Activated CD8-positive, alpha-beta memory T cell treated with anti-CD3 and anti-CD28 coated beads for 24 hours (primary cell): ENCODE measurements around the gene TRAF3.

Experiments
- DNase-seq: peaks from one replicate; pipeline ENCODE4 v3.0.0-alpha.2; 2020

Gene TRAF3

GRCh38 chr14:102897299-102898027 lies 120.2 kb downstream of the TRAF3 start:
- DNase-seq = no peak

GRCh38 chr14:102898298-102898697 lies 121.0 kb downstream of the TRAF3 start:
- DNase-seq = no peak

- DNase-seq = no peak
These were observed 121.7 kb downstream of the TRAF3 start for GRCh38 chr14:102898776-102899515.

GRCh38 chr14:102899516-102899900 lies 122.3 kb downstream of the TRAF3 start:
- no peak for DNase-seq

GRCh38 chr14:102900631-102901571 lies 123.7 kb downstream of the TRAF3 start:
- DNase-seq = no peak

- DNase-seq = no peak
These were observed 124.4 kb downstream of the TRAF3 start for GRCh38 chr14:102901633-102902032.

GRCh38 chr14:102902086-102902485 lies 124.8 kb downstream of the TRAF3 start:
- DNase-seq = no peak

GRCh38 chr14:102902523-102903247 lies 125.4 kb downstream of the TRAF3 start:
- DNase-seq = no peak

GRCh38 chr14:102903248-102903888 lies 126.1 kb downstream of the TRAF3 start:
- DNase-seq = no peak

- DNase-seq = no peak
These were observed 126.8 kb downstream of the TRAF3 start for GRCh38 chr14:102903889-102904512.

GRCh38 chr14:102905116-102906108 lies 128.2 kb downstream of the TRAF3 start:
- no peak for DNase-seq

- no peak for DNase-seq
These were observed 129.5 kb downstream of the TRAF3 start for GRCh38 chr14:102906616-102907302.

- no peak for DNase-seq
These were observed 130.1 kb downstream of the TRAF3 start for GRCh38 chr14:102907303-102907844.

GRCh38 chr14:102907980-102908730 lies 130.9 kb downstream of the TRAF3 start:
- DNase-seq = no peak

GRCh38 chr14:102908766-102909455 lies 131.7 kb downstream of the TRAF3 start:
- no peak for DNase-seq

GRCh38 chr14:102909462-102909861 lies 132.2 kb downstream of the TRAF3 start:
- no peak for DNase-seq

- DNase-seq = no peak
These were observed 132.7 kb downstream of the TRAF3 start for GRCh38 chr14:102909911-102910310.

- DNase-seq = no peak
These were observed 133.2 kb downstream of the TRAF3 start for GRCh38 chr14:102910442-102910841.
